Thoracic aorta (tissue), 2 donors: ENCODE measurements around the gene ATXN1. TPM values are rescaled to one million over a fixed set of nuclear protein-coding genes. Genes with fewer than 3 reads are reported as not detected.
"Not testable (repeated sequence)": the region's sequence is repeated elsewhere in the genome, so short reads cannot be mapped to it uniquely, and the experiment has no call there.

ENCODE experiments used
- ATAC-seq: fragments of 150-250 bp; one replicate; pipeline ENCODE4 v1.8.0; 2017; ENCODE audit warnings: low read depth; ENCODE audit not compliant: insufficient number of reproducible peaks, low FRiP score
- DNase-seq: peaks from one replicate; pipeline ENCODE4 v3.0.0-alpha.2; 2020; ENCODE audit warnings: low spot score
- H3K27ac ChIP-seq, 2 donors: fragments of 200-600 bp; sonication (generic); 1 replicate in 1 of 2; 2 replicates in 1 of 2; pipeline ENCODE4 v1.5.1; 2016; ENCODE audit warnings: mild to moderate bottlenecking in 2 of 2, moderate library complexity in 2 of 2
- H3K27me3 ChIP-seq: fragments of 200-600 bp; sonication (generic); replicated peaks from 2 replicates; pipeline ENCODE4 v1.6.0; 2016; ENCODE audit warnings: mild to moderate bottlenecking; ENCODE audit not compliant: insufficient read depth
- H3K36me3 ChIP-seq: fragments of 200-600 bp; sonication (generic); one replicate; pipeline ENCODE4 v1.5.1; 2016
- H3K4me1 ChIP-seq, 2 donors: fragments of 200-600 bp; sonication (generic); 1 replicate in 1 of 2; 2 replicates in 1 of 2; pipeline versions ENCODE4 v1.5.1 to v1.6.0; 2016; ENCODE audit warnings: low read depth in 2 of 2, mild to moderate bottlenecking in 1 of 2; ENCODE audit not compliant: control insufficient read depth in 1 of 2
- H3K4me3 ChIP-seq: fragments of 200-600 bp; sonication (generic); 2 replicates; pipeline ENCODE4 v1.5.1; 2016; ENCODE audit warnings: mild to moderate bottlenecking
- H3K9me3 ChIP-seq: fragments of 200-600 bp; sonication (generic); 2 replicates; pipeline ENCODE4 v1.5.1; 2016
- CTCF ChIP-seq: fragments of 200-600 bp; sonication (generic); IDR thresholded peaks from one replicate; pipeline ENCODE4 v1.5.1; 2019; ENCODE audit warnings: antibody characterized with exemption
- total RNA-seq, 2 donors: library from RNA; depleted of rRNA; stranded (reverse); fragments of >200 nt; gene quantifications; one replicate each; pipeline versions ENCODE4 v1.1.0 to v1.2.3, GENCODE V29; 2016

Gene ATXN1
- total RNA-seq, 2 donors from 2014 or later, result 59.8 to 62.4 TPM

DNA sequence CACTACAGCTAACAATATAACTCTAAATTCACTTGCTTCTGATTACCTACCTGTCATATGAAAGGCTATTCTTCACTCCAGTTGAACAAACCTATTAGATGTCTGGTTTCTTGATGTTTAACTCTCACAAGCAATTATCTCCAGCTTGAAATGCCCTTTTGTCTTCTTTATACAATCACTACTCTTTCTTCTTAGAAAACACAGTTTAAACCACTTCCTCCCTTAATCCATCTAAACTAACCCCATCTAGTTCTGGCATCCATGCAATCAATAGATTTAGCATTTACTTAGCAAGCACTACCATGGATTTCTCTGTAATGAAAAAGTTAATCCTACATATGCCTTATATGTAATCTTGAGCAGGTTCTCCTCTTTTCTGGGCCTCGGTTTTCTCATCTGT lies 127.3 kb downstream of the ATXN1 start:
- ATAC-seq, result no peak
- Histone ChIP-seq H3K9me3 (no peaks in the 10 kb centered on the region), H3K4me1 (peaks cover 0 to 29% of the 10 kb centered on the region in 2 donors), H3K4me3 (no peak overlapping the region), H3K27ac (no peak overlapping the region), H3K36me3 (no peaks in the 10 kb centered on the region), H3K27me3 (no peaks in the 10 kb centered on the region)
- no peak for DNase-seq
- no peak for TF ChIP-seq CTCF

GRCh38 chr6:16633465-16633864 lies 127.8 kb downstream of the ATXN1 start:
- H3K9me3 ChIP-seq, result no peaks in the 10 kb centered on the region
- H3K4me1 ChIP-seq, result peaks cover 0 to 29% of the 10 kb centered on the region in 2 donors
- TF ChIP-seq CTCF, result no peak
- H3K27ac ChIP-seq, result no peak overlapping the region
- no peaks in the 10 kb centered on the region for H3K27me3 ChIP-seq
- DNase-seq, result no peak
- no peak overlapping the region for H3K4me3 ChIP-seq
- no peak for ATAC-seq
- no peaks in the 10 kb centered on the region for H3K36me3 ChIP-seq

DNA sequence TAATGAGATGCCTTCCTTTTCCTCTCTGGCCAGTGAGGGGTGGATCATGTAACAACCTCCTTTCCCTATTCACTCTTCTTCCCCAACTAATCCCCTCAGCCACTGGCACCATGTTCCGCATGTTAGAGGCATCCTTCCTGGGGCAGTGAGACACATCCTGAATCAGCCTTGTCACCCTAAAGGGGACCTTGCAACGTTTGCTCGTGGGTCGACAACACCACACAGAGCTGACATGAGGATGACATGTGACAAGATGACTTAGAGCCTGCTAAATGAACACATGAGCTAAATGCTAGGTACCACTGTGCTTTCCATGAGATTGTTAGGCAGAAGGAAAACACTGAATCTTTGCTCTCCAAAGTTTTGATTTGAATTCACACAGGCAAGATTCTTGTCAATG lies 129.2 kb downstream of the ATXN1 start:
- H3K4me1 ChIP-seq, result peaks cover 0 to 29% of the 10 kb centered on the region in 2 donors
- H3K27me3 ChIP-seq, result no peaks in the 10 kb centered on the region
- no peak for TF ChIP-seq CTCF
- H3K36me3 ChIP-seq, result no peaks in the 10 kb centered on the region
- H3K9me3 ChIP-seq, result no peaks in the 10 kb centered on the region
- no peak for ATAC-seq
- H3K4me3 ChIP-seq, result no peak overlapping the region
- DNase-seq, result no peak
- H3K27ac ChIP-seq, result no peak overlapping the region

GRCh38 chr6:16630026-16630643 lies 131.1 kb downstream of the ATXN1 start:
- no peak for TF ChIP-seq CTCF
- Histone ChIP-seq H3K9me3 (no peaks in the 10 kb centered on the region), H3K36me3 (no peaks in the 10 kb centered on the region), H3K4me3 (no peak overlapping the region), H3K27ac (no peak overlapping the region), H3K27me3 (no peaks in the 10 kb centered on the region), H3K4me1 (peaks cover 4 to 18% of the 10 kb centered on the region in 2 donors)
- no peak for DNase-seq
- no peak for ATAC-seq

DNA sequence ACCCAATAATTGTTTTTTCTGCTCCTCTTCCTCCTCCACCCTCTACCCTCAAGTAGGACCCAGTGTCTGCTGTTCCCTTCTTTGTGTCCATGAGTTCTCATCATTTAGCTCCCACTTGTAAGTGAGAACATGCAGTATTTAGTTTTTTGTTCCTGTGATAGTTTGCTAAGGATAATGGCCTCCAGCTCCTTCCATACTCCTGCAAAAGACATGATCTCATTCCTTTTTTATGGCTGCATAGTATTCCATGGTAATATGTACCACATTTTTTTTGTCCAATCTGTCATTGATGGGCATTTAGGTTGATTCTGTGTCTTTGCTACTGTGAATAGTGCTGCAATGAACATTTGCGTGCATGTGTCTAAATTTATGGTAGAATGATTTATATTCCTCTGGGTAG lies 132.7 kb downstream of the ATXN1 start:
- H3K4me1 ChIP-seq, H3K27ac ChIP-seq, H3K27me3 ChIP-seq, H3K4me3 ChIP-seq, DNase-seq, ATAC-seq, H3K36me3 ChIP-seq, H3K9me3 ChIP-seq: not testable (repeated sequence)

DNA sequence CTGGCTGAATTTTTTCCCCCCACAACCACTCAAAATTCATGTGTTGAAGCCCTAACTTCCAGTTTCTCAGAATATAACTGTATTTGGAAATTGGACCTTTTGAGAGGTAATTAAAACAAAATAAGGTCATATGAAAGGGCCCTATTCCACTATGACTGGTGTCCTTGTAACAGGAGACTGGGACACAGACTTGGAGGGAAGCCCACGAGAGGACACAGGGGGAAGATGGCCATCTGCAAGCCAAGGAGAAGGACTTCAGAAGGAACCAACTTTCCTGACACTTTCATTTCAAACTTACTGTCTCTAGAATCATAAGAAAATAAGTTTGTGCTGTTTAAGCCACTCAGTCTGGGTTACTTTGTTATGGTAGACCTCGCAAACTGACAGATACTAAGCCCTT lies 134.6 kb downstream of the ATXN1 start:
- Histone ChIP-seq H3K27me3 (no peaks in the 10 kb centered on the region), H3K4me1 (peaks cover 4 to 16% of the 10 kb centered on the region in 2 donors), H3K4me3 (no peak overlapping the region), H3K36me3 (no peaks in the 10 kb centered on the region), H3K9me3 (no peaks in the 10 kb centered on the region), H3K27ac (no peak overlapping the region)
- no peak for TF ChIP-seq CTCF
- ATAC-seq (no peak), DNase-seq (no peak)
